Suppressor macrophage treated with lipopolysaccharide for 1 hour (primary cell): ENCODE results near the gene CTIF.

Experiments used
- DNase-seq, 3 donors: peaks; one replicate each; pipeline ENCODE4 v3.0.0-alpha.2; 2020 to 2022

CTIF gene

GRCh38 chr18:48736321-48737260 lies 197.8 kb downstream of the CTIF start:
- DNase-seq, result no peak

- no peak for DNase-seq
Observed at GRCh38 chr18:48739266-48740067, 200.6 kb downstream of the CTIF start.

DNA sequence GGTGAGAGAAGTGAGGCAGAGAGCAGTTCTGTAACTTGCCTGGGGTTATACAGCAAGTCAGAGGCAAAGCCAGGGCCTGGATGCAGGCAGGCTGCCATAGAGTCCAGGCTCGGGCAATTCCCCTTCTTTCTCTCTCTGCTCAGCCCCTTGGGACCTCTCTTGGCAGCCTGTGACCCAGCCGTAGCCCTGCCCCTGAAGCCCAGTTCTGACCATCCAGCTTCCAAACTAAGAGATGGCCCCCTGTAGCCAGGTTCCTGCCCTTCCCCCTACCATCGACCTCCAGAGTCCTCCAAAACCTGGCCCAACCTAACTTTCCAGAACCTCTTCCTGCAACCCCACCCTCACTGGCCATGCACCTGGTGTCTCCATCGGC lies 201.2 kb downstream of the CTIF start:
- DNase-seq, result no peak

DNA sequence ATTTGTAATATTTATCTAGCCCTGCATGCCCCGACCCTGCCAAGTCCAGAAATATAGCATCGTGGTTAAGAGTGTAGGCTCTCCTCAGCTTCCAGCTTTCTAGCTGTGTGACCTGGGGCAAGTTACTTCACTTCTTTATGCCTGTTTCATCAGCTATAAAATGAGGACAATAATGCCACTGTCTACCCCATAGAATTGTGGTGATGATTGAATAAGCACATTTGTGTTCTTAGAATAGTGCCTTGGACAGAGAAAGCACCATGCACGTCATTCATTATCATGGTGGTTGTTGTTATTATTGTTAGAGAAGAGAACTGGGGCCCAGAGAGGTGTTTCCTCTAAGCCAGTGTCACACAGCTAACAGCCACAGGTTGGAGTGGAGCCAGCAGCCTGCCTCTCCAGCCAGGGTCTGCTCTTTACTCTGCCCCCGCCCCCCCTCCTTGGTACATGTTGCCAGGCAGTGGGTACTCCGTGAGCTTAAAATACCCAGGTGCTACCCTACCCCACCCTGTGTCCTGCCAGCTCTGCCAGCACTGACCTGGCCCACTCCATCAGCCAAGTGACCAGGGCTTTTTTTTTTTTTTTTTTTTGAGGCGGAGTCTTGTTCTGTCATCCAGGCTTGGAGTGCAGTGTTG lies 202.1 kb downstream of the CTIF start:
- DNase-seq, result no peak

GRCh38 chr18:48741866-48742265 lies 203.0 kb downstream of the CTIF start:
- no peak for DNase-seq

GRCh38 chr18:48742304-48742703 lies 203.5 kb downstream of the CTIF start:
- no peak for DNase-seq

GRCh38 chr18:48742706-48743475 lies 204.1 kb downstream of the CTIF start:
- DNase-seq, result peak; percentile 75 to 80 (median 78)

- peak in 2 of 3 donors; percentile 14 to 39 for DNase-seq
Observed at GRCh38 chr18:48743886-48744285, 205.1 kb downstream of the CTIF start.

DNA sequence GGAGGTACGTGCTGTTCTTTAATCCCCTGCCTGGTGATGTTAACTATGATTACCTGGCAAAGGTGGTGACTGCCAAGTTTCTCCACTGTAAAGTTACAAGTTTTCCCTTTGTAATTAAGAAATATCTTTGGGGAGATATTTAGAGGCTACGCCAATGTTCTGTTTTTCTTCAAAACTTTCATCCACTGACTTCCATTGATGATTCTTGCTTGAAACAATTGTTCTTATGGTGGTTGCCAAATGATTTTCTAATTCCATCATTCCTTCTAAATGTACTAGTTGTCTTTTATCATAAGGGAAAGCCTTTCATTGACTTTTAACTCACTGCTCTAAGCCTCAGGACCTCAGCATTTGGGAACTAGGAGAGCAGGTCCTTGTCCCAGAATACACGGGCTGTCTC lies 206.5 kb downstream of the CTIF start:
- no peak for DNase-seq

GRCh38 chr18:48749768-48750167 lies 210.9 kb downstream of the CTIF start:
- no peak for DNase-seq

GRCh38 chr18:48750485-48751175 lies 211.8 kb downstream of the CTIF start:
- no peak for DNase-seq

- DNase-seq, result no peak
Observed at GRCh38 chr18:48751727-48752468, 213.1 kb downstream of the CTIF start.

DNA sequence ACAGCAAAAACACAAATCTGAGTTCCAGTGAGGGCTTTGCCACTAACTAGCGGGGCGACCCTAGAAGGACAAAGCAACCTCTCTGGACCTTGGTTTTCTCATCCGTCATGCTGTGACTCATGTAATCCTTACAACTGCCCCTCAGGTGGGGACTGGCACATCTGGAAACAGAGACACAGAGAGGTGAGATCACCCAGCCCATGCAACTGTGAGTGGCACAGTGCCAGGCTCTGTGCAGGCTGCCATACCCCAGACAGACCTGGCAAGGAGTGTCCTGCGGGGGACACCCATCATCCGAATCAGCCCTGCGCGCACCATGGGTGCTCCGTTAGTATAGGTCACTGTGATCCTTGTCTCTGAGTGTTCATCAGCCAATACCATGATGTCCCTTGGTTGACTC lies 213.6 kb downstream of the CTIF start:
- DNase-seq, result no peak

DNA sequence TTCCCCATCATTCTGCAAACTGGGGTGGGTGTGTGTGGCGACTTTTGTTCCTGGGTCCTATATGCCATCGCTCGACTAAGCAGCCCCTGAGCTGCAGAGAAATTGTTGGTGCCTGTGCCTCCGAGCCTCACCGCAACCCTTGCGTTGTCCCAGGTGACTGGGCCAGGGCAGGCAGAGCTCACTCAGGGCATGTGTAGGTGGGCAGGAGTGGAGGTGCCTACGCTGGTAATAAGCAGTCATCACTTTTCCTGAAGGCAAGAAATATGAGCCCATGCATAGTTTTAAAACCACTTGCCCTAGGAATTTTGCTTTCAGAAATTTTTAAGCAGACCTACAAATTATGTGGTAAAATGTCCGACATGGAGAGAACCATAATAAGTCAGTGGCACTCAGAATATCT lies 214.1 kb downstream of the CTIF start:
- DNase-seq, result no peak

DNA sequence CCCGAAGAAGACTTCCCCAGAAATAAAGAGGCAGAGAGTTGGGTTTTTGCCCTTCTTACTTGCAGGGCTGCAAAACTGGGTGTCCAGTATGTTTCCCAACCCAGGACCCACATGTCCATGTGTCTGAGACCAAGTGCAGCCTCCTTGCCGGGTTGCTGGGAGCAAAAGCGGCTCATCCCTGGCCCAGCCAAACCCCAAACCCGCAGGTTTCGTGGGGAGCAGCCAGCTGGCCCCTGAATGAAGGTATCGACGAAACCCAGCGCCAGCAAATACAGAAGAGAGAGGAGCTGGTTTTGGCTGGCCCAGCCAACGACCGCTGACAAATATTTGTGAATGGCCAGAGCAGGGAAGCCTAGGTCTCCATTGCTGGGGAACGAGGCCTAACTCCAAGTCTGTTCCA lies 214.9 kb downstream of the CTIF start:
- no peak for DNase-seq

- no peak for DNase-seq
Observed at GRCh38 chr18:48754559-48754958, 215.7 kb downstream of the CTIF start.

- DNase-seq, result peak; percentile 53 to 66 (median 57)
Observed at GRCh38 chr18:48754993-48755473, 216.2 kb downstream of the CTIF start.

DNA sequence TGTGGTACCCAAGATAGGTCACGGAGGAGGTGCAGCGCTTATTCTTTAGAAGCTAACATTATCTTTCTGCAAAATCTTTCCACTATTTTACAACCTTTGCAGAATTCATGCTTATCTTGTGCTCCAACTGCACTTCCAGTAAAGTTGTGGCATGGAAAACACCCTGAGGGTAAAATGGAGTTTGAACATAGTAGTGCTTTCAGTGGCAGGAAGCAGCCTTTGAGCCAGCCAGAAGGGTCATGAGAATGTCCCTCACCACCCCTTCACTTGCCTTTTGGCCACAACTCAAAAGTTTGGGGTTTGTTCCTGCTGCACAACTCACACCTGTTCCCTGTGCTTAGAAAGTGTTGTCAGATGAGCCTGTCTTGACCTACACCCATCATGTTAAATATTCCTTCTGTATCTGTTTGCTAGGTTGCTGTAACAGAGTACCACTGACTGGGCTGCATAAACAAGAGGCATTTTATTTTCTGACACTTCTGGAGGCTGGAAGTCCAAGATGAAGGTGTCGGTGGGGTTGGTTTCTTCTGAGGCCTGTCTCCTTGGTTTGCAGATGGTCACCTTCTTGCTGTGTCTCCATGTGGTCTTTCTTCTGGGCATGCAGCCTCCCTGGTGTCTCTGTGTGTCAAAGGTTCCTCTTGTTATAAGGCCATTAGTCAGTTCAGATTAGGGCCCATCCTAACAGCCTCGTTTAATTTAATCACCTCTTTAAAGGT lies 217.8 kb downstream of the CTIF start:
- no peak for DNase-seq

- no peak for DNase-seq
Observed at GRCh38 chr18:48757367-48757766, 218.5 kb downstream of the CTIF start.

- DNase-seq, result no peak
Observed at GRCh38 chr18:48757906-48758305, 219.1 kb downstream of the CTIF start.
